A549 (cell line): ENCODE results near the gene COL2A1.

ENCODE experiments used
- BHLHE40 ChIP-seq: IDR thresholded peaks from 2 replicates; pipeline ENCODE4 v1.6.1; 2012; ENCODE audit warnings: low read depth, low read length, inconsistent platforms
- POLR2A ChIP-seq: IDR thresholded peaks from 2 replicates; pipeline ENCODE4 v1.6.1; 2012; ENCODE audit warnings: mild to moderate bottlenecking, low read length
- TF ChIP-seq, protein P1 (sequence below): fragments of 200-600 bp; sonication (generic); IDR thresholded peaks from 2 replicates; pipeline ENCODE4 v1.6.1; 2016; ENCODE audit warnings: antibody characterized with exemption, mild to moderate bottlenecking, moderate library complexity

DNA sequence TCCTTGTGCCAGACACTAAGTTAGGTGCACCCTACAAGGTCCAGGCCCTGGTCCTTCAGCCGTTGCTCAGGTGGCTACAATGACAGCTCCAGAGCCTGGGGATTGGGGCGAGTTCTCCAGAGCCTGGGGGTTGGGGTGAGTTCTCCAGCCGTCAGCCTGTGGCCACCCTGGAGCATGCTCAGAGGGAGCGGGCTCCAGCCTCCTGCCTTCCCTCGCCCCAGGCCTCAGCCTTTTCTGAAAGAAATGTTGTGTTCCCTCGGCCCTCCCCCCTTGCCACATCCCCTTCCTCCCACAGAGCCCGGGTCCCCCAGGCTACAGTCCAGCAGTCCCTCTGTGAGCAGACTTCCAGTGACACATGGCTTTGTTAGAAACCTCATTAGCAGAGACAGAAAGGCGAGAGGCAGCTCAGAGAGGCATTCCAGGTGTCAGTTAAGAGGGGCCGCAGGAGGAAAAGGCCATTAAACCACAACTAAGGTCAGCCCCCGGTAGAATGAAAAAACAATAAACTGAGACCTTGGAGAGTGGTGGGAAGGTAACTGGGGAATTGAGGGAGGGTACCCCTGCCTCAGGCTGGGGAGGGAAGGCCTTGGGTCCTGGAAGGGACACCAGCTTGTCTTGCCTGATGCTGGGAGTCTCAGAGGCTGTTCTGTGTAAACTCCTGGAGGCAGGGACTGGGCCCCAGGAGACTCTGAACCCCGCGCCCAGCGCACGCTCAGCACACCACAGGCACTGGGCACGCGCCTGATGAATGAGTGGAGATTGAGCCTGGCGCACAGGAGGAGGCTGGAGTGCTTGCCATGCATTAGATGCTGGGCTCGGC, 23.1 kb upstream of the COL2A1 start:
- TF ChIP-seq BHLHE40 (no peak), POLR2A (no peak)
- TF ChIP-seq, protein P1, sequence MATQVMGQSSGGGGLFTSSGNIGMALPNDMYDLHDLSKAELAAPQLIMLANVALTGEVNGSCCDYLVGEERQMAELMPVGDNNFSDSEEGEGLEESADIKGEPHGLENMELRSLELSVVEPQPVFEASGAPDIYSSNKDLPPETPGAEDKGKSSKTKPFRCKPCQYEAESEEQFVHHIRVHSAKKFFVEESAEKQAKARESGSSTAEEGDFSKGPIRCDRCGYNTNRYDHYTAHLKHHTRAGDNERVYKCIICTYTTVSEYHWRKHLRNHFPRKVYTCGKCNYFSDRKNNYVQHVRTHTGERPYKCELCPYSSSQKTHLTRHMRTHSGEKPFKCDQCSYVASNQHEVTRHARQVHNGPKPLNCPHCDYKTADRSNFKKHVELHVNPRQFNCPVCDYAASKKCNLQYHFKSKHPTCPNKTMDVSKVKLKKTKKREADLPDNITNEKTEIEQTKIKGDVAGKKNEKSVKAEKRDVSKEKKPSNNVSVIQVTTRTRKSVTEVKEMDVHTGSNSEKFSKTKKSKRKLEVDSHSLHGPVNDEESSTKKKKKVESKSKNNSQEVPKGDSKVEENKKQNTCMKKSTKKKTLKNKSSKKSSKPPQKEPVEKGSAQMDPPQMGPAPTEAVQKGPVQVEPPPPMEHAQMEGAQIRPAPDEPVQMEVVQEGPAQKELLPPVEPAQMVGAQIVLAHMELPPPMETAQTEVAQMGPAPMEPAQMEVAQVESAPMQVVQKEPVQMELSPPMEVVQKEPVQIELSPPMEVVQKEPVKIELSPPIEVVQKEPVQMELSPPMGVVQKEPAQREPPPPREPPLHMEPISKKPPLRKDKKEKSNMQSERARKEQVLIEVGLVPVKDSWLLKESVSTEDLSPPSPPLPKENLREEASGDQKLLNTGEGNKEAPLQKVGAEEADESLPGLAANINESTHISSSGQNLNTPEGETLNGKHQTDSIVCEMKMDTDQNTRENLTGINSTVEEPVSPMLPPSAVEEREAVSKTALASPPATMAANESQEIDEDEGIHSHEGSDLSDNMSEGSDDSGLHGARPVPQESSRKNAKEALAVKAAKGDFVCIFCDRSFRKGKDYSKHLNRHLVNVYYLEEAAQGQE: no peak
